Measurements from ENCODE around the gene ZFYVE28.
A peak's percentile ranks its signal among the peaks of the same experiment; 100 is the strongest.
"Not testable (repeated sequence)": the region's sequence is repeated elsewhere in the genome, so short reads cannot be mapped to it uniquely, and the experiment has no call there.

The ZFYVE28 gene

GRCh38 chr4:2284161-2284933, 134.1 kb downstream of the ZFYVE28 start:
- DNase-seq, result no peak

DNA sequence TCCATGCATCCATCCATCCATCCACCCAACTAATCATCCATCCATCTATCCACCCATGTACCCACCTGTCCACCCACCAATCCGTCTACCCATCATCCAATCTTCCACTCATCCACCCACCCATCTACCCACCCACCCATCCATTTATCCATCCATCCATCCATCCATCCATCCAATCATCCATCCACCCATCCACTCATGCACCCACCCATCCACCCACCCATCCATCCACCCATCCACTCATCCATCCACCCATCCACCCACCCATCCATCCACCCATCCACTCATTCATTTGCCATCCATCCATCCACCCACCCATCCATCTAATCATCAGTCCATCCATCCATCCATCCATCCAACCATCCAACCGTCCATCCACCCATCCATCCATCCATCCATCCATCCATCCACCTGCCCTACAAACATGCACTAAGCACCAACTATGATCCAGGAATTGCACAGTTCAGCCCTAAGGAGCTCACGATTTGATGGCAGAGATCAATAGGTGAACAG, 135.2 kb downstream of the ZFYVE28 start:
- no peak for DNase-seq

DNA sequence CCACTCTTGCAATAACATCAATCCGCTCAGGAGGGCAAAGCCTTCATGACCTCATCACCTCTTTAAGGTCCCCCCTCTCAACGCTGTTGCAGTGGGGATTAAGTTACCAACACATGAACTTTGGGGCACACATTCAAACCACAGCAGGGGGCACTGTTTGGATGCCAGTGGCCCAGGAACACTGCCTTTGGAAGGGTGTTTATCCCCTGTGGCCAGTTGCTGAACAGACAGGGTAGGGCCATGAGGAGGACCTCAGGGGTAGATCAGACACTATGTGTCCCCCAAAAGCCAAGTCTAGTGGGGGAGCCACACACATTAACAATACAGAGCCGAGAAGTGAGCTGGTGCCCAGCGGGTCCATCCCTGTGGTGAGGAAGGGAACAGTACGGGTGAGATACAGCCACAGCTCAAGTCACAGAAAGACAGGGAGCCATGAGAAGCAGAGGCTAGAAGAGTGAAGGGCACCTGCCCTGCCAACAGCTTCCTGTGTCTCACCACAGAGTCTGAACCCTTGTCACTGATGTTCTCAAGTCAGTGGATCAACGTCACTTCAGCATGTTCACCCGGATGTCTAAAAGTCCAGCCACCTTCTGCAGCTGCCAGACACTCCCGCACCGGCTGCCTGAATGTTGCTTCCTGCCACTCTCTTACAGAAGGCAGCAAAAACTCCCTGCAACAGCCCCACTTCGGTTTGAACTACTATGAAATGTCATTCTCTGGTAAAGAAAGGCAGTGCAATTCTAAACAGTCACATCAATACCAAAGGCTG, 136.7 kb downstream of the ZFYVE28 start:
- DNase-seq, result peak; percentile 46 to 54

DNA sequence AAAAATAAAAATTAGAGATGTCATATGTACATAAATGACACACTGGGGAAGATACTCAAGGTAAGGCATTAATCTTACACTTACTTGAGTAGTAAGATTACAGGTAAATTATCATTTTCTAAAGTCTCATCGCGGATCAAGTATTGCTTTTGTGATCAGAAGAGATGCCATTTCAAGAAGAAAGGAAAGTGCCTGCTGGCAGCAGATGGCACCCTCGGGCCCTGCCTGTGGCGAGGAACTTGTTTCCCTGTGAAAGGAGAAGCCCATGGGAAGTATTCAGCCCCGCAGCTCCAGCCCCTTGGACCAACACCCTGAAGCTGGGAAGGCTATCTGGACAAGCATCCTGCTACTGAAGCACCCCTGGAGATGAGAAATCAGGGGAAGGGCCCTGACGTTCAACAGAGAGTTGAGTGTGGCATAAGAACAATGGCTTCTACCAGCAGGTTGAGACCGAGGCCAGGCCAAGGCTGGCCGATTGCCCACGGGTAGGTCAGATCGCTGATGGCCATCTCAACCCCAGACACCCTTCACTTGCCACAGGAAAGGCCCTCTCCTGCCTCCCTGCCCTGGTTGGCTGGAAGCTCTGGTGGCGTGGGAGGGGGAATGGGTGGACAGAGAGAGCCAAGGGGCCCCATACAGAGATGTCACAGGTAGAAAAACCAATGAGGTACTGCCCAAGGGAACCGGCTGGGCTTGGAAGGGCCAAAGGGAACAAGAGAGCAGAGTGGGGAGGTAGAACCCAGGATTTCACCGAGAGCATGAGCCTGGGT, 137.7 kb downstream of the ZFYVE28 start:
- no peak for DNase-seq

DNA sequence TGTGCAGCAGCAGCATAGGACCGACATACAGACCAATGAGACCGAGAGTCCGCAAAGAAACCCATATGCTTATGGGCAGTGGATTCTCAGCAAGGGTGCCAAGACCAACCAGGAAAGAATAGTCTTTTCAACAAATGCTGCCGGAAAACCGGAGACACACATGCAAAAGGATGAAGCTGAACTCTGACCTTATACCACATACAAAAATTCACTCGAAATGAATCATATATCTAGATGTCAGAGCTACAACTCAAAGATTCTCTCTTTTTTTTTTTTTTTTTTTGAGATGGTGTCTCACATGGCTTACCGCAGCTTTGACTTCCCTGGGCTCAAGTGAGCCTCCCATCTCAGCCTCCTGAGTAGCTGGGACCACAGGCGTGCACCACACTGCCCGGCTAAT, 140.5 kb downstream of the ZFYVE28 start:
- no peak for DNase-seq

DNA sequence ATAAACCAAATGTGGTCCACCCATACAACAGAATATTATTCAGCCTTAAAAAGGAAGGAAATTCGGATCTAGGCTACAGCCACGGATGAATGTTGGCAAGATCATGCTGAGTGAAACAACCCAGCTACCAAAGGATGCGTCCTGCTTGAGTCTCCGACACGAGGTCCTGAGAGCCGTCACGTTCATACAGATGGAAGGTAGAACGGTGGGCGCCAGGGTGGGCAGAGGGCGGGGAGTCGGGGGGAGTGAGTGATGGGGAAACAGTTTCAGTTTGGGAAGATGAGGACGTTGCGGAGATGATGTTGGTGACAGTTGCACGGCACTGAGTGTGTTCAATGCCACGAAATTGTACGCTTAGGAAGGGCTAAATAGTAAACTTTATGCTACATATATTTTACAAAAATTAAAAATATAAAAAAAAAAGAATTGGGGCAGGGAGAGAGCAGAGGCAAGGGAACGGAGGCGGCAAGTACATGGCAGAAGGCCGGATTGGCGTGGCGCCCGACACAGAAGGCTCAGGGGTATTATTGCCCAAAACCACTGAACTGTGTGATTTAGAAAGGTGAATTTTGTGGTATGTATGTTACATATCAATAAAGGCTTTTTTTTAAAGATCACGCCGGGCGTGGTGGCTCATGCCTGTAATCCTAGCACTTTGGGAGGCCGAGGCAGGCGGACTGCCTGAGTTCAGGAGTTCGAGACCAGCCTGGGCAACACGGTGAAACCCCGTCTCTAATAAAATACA, 141.7 kb downstream of the ZFYVE28 start:
- DNase-seq, result no peak

- no peak for DNase-seq
Observed at GRCh38 chr4:2275546-2276251, 142.7 kb downstream of the ZFYVE28 start.

DNA sequence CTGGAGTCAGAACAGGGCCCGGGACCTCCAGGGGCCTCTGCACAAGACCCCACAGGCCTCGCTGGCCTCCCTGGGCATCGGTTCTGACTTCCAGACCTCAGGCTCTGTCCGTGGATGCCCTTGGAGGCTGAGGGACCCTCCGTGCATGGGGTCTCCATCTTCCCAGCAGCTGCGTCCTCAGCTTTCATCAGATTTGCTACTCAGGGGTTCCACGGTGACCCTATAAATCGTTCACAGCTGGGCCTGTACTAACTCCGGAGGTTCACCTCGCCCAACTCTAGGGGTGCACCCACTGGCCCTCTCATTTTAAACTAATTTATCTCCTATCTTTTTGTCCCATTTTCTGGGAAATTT, 143.4 kb downstream of the ZFYVE28 start:
- not testable (repeated sequence) for DNase-seq

- DNase-seq, result no peak
Observed at GRCh38 chr4:2274320-2275043, 144.0 kb downstream of the ZFYVE28 start.

- no peak for DNase-seq
Observed at GRCh38 chr4:2273657-2274319, 144.7 kb downstream of the ZFYVE28 start.

- DNase-seq, result no peak
Observed at GRCh38 chr4:2273221-2273620, 145.2 kb downstream of the ZFYVE28 start.

- DNase-seq, result no peak
Observed at GRCh38 chr4:2272828-2273120, 145.7 kb downstream of the ZFYVE28 start.

DNA sequence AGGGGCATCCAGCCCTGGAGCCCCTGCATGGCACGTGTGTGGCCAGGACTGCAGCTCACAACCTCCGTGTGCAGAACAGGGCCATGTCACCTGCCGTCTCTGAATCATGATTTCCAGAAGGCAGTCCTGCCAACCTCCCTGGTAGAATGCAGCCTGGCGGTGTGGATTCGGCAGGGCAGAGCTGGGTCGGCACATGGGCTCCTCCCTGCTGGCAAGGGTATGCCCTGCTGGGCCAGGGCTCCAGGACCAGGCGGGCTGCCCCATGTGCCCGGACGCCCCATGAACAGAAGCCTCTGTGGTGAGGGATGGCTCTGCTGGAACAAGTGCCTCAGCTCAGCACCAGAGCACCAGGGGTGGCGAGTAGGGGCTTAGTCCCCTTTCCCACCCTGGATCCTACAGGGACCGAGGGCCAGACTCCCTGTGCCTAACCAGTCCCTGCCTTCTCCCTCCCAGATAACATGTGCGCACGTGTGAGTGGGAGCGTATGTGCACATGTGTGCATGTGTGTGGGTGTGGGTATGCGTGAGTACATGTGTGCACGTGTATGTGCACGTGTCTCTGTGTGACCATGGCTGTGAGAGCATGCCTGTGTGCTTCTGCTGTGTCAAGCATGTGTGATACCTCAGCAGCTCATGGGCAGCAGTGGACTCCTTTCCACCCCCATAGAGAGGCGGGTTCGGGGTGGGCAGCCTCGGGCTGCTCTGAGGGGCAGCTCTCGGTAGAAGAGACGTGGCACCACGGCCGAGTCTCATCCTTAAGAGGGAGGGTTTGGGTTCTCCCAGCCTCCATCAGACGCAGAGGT, 146.2 kb downstream of the ZFYVE28 start:
- DNase-seq, result no peak

DNA sequence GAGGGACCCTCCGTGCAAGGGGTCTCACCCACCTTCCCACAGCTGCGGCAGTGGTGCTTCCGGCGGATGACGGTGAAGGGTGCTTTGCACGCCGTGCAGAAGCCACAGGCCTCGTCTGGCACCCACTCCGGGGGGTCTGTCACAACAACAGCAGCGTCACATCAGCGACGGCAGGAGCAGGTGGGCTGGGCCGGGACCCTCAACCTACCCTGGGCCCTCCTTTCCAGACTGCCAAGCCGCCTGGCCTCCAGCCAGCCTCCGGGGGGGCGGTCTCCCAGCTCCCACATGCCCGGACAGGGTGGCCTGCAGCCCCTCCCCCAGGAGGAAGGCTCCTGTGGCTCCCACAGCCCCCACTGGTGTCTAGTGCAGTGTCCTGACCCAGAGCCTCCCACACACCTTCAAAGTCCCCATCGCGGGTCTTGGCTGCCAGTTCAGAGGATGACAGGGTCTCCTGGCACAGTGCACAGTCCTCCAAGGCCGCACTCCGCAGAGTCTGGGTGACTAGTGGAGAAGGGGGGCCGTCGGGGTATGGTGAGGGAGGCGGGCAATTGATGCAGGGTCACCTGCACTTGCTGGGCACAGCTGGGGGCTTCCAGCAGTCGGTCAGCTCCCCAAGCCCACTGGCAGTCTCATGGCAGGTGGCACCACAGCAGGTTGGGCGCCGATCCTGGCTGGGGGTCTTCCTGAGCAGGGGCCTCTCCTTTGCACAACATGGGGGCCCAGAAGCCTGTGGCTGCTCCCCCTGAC, 147.0 kb downstream of the ZFYVE28 start:
- DNase-seq, result no peak

DNA sequence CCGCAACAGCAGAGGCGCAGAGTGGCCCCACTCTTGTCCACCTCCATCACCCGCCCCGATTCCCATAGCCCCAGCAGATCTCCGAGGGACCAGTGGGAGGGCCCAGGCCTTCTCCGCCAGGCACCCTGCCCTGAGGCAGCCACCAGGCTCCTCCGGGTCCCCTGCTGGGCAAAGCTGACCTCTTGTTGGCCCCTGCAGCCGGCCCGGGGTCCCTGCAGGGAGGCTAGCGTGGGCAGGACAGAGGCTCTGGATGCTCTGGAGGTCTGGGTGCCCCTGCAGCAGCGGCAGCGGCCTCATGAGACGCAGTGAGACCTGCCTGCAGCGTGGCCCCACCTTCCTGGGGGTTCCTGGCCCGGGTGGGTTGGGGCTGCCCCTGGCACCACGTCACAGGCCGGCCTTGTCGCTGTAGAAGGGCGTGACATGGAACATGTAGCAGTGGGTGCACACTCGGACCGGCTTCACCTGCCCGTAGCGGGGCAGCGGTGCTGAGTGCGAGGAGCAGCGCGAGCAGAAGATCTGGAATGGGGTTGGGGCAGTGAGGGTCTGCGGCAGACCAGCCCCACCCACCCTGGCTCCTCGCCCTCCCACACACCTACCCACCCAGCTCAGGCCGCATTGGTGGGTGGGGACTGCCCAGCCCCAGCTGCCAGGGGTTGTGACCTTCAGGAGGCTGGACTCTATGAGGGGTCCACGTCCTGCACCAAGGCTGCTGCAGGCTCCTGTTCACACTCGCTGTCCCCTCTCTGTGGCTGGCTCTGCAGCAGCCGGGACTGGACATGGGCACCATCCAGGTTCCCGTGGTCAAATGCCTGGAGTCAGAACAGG, 147.9 kb downstream of the ZFYVE28 start:
- no peak for DNase-seq

GRCh38 chr4:2269618-2270163, 148.8 kb downstream of the ZFYVE28 start:
- DNase-seq, result no peak

GRCh38 chr4:2269206-2269531, 149.3 kb downstream of the ZFYVE28 start:
- DNase-seq, result no peak

Data from stimulated activated CD4-positive, alpha-beta T cell treated with anti-CD3 and anti-CD28 coated beads, Interleukin-2, amount 100 ng/mL, for 24 hours (primary cell).